ENCODE measurements around the gene TMC2.

The TMC2 gene

DNA sequence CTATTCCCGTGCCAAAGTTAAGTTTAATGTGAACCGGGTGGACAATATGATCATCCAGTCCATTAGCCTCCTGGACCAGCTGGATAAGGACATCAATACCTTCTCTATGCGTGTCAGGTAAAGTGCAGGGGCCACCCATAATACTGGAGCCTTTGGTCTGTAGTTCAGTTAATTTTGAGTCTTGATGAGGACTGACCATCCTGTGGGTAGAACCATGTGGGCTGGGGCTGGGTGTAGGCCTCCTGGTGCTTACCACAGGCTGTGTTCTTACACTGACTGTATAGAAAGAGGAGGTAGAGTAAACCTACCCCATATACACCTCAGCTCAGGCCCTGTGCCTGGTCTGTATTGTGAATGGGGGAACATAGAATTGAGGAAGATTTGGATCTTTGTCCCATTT, 118.5 kb downstream of the TMC2 start:
- in situ Hi-C loops (cut with HindIII; ENCODE audit: low pct_ligation_motif_present, low sequenced_read_pairs) = no loop called here
- Histone ChIP-seq H3K27ac (no peak overlapping the region), H3K36me3 (replicated peaks) (peaks cover 64% of the 10 kb centered on the region), H3K27me3 (replicated peaks) (no peaks in the 10 kb centered on the region), H3K4me3 (ENCODE audit: low read depth, low read length) (peak overlapping the region; percentile 98)
- TF ChIP-seq, protein P1, sequence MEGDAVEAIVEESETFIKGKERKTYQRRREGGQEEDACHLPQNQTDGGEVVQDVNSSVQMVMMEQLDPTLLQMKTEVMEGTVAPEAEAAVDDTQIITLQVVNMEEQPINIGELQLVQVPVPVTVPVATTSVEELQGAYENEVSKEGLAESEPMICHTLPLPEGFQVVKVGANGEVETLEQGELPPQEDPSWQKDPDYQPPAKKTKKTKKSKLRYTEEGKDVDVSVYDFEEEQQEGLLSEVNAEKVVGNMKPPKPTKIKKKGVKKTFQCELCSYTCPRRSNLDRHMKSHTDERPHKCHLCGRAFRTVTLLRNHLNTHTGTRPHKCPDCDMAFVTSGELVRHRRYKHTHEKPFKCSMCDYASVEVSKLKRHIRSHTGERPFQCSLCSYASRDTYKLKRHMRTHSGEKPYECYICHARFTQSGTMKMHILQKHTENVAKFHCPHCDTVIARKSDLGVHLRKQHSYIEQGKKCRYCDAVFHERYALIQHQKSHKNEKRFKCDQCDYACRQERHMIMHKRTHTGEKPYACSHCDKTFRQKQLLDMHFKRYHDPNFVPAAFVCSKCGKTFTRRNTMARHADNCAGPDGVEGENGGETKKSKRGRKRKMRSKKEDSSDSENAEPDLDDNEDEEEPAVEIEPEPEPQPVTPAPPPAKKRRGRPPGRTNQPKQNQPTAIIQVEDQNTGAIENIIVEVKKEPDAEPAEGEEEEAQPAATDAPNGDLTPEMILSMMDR (IDR thresholded peaks at IDR 0.05; ENCODE audit: low read depth, low read length, missing control alignments) = no peak
- DNase-seq = no peak

DNA sequence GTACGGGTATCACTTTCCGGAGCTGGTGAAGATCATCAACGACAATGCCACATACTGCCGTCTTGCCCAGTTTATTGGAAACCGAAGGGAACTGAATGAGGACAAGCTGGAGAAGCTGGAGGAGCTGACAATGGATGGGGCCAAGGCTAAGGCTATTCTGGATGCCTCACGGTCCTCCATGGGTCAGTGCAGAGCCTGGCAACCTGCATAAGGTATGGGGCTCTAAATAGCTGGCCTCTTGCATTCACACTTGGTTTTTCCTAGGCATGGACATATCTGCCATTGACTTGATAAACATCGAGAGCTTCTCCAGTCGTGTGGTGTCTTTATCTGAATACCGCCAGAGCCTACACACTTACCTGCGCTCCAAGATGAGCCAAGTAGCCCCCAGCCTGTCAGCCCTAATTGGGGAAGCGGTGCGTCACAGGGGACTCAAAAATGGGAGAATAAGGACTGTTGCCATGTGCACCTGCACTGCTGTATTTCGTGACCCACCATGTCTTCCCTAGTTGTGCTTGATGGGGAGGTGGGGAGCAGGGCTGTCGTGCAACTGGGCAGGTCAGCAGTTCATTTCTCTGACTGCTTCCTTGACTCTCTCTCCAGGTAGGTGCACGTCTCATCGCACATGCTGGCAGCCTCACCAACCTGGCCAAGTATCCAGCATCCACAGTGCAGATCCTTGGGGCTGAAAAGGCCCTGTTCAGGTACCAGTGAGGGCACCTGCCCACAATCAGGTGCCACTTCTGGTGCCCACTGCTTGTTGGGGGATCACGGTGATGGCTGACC, 119.2 kb downstream of the TMC2 start:
- H3K36me3 ChIP-seq (replicated peaks) = peaks cover 71% of the 10 kb centered on the region
- TF ChIP-seq, protein P1 (IDR thresholded peaks at IDR 0.05; ENCODE audit: low read depth, low read length, missing control alignments) = no peak
- no peak for DNase-seq
- in situ Hi-C loops (cut with HindIII; ENCODE audit: low pct_ligation_motif_present, low sequenced_read_pairs) = no loop called here
- H3K4me3 ChIP-seq (ENCODE audit: low read depth, low read length) = no peak overlapping the region
- H3K27me3 ChIP-seq (replicated peaks) = no peaks in the 10 kb centered on the region
- no peak overlapping the region for H3K27ac ChIP-seq

DNA sequence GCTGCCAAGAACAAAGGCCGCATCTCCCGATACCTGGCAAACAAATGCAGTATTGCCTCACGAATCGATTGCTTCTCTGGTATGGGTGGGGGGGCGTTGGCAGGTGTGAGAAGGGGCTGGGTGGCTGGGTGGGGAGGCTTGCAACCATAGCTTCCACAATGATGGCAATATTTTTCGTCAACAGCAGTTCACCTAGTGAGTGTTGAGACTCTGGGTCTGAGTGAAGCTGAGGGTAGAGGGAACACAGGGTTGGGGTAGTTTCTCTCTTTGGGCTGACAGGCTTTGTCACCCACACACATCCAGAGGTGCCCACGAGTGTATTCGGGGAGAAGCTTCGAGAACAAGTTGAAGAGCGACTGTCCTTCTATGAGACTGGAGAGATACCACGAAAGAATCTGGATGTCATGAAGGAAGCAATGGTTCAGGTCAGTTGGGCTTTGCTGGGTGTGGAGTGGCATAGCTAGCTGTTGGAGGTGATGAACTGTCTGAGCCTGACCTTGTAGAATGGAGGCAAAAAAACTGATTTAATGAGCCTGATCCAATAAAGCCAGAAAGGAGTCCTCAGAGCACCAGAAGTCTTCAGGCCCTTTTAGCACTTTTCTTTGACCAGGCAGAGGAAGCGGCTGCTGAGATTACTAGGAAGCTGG, 120.2 kb downstream of the TMC2 start:
- no peak overlapping the region for H3K4me3 ChIP-seq (ENCODE audit: low read depth, low read length)
- in situ Hi-C loops (cut with HindIII; ENCODE audit: low pct_ligation_motif_present, low sequenced_read_pairs) = no loop called here
- H3K27me3 ChIP-seq (replicated peaks) = no peaks in the 10 kb centered on the region
- H3K27ac ChIP-seq = no peak overlapping the region
- DNase-seq = no peak
- TF ChIP-seq, protein P1 (IDR thresholded peaks at IDR 0.05; ENCODE audit: low read depth, low read length, missing control alignments) = no peak
- H3K36me3 ChIP-seq (replicated peaks) = peaks cover 75% of the 10 kb centered on the region

DNA sequence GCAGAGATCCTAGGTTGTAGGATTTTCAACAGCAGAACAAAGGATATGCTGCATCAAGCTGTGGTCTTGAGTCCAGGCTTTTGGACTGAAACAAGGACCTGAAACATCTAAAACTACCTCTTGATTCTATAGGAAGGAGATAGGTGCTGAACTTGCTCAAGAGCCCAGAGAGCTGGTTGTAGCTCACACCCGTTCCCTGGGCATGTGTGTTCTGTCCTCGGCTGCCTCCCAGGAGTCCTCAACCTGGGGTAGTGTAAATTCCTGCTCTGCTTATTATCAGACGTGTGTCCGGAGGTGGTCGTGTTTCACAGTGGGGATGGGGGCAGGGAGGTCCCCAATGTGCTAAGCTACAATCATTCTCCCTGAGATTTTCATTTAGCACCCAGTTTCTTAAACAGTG, 120.9 kb downstream of the TMC2 start:
- H3K4me3 ChIP-seq (ENCODE audit: low read depth, low read length) = no peak overlapping the region
- TF ChIP-seq, protein P1 (IDR thresholded peaks at IDR 0.05; ENCODE audit: low read depth, low read length, missing control alignments) = no peak
- in situ Hi-C loops (cut with HindIII; ENCODE audit: low pct_ligation_motif_present, low sequenced_read_pairs) = no loop called here
- DNase-seq = no peak
- H3K27me3 ChIP-seq (replicated peaks) = no peaks in the 10 kb centered on the region
- H3K27ac ChIP-seq = no peak overlapping the region
- peaks cover 78% of the 10 kb centered on the region for H3K36me3 ChIP-seq (replicated peaks)

DNA sequence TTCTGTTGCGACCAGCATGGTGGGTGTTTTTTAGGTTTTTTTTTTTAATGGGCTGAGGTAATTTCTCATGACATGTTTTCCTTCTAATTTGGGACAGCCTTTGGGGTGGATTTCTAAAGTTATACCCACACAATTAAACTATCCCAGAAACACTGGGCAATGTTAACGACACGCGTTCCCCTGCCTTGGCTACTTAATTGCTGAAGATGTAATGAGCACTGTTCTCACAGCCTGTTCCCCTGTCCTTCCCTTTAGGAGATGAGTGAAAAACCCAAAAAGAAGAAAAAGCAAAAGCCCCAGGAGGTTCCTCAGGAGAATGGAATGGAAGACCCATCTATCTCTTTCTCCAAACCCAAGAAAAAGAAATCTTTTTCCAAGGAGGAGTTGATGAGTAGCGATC, 121.3 kb downstream of the TMC2 start:
- Histone ChIP-seq H3K27me3 (replicated peaks) (no peaks in the 10 kb centered on the region), H3K36me3 (replicated peaks) (peaks cover 78% of the 10 kb centered on the region), H3K27ac (no peak overlapping the region), H3K4me3 (ENCODE audit: low read depth, low read length) (no peak overlapping the region)
- TF ChIP-seq, protein P1 (IDR thresholded peaks at IDR 0.05; ENCODE audit: low read depth, low read length, missing control alignments) = no peak
- no peak for DNase-seq
- in situ Hi-C loops (cut with HindIII; ENCODE audit: low pct_ligation_motif_present, low sequenced_read_pairs) = no loop called here
